ENCODE measurements around the gene ZYX.
"Not testable (repeated sequence)": the region's sequence is repeated elsewhere in the genome, so short reads cannot be mapped to it uniquely, and the experiment has no call there.

Gene ZYX

DNA sequence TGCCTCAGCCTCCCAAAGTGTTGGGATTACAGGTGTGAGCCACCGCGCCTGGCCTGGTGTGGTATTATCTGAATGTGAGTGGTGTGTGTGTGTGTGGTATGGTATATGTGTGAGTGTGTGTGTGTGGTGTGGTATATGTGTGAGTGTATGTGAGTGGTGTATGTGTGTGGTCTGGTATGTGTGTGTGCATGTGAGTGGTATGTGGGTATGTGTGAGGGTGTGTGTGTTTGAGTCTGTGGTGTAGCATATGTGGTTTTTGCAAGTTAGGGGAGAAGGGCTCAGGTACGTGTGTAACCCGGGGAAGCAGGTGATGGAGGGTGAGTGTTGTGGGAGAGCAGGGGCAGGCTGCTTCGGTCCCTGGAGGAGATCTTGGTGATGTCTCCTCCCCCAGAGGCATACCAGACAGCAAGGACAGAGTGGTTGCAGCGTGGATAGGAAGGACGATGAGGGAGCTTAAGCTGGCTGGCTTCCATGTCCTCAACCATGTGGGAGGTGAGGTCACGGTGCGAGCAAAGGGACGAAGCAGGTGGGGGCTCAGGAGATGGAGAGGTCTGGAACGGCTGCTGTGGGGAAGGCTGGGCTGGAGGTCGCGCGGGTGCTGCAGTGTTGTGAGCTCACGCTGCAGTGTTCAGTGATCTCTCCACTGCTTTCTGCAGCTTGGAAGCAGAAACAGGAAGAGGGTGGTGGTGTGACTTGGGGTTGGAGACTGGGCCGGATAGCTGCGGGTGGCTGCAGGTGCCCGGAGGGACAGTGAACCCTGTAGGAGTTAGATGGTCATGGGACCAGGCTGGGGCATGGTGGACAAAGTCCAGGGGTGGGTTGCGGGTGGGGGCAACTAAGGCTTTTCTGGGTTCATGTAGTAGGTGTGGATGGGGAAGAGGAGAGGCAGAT is 5.0 kb downstream of the ZYX start:
- peak; percentile 46 for DNase-seq

DNA sequence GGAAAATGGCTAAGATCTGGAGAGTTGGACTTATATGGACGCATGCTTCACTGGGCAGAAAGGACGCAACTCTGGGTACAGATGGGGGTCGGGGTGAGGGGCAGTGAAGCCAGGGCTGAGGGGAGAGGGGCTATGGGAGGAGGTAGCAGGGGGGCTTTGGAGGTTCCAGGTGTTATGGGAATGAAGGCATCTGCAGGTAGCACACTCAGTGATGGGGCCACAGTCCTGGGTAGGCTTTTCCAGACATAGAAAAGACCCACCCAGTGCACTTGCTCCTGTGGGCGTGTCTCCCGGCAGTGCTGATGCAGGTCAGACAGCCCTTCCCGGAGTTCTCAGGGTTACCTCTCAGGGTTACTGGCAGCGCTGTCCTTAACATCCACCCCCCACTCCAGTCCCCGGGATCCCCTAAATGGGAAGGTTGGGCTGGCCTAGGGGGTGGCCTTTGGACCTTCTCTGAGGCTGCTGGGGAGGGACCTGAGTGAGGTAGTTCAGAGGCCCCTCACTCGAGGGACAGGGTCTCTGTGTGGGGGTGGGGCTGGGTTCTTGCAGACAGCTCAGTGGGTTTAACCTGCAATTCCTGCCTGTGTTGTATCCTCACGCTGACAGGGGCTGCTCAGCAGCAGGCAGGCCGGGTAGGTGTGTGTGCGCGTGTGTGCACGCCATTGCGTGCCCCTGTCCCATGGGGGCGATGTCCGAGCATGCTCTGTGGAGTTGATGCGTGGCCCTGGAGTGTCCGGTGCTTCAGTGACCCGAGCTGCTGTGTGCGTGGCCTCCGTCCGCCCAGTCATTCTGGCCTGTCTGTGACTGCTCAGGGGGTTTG is 6.2 kb downstream of the ZYX start:
- no peak for DNase-seq

DNA sequence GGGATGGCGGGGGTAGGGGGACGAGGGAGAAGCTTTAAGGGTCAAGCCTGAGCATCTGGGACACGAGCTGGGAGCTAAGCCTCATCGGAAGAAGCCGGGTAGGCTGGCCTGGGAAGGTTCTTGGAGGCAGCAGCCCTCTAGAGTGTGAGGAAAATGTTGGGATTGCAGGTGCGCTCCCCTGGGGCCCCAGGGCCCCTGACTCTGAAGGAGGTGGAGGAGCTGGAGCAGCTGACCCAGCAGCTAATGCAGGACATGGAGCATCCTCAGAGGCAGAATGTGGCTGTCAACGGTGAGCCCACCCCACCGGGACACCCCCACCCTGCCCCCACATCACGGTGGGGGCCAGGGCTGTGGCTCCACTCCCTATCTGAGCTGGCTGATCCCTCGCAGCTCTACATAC is 6.9 kb downstream of the ZYX start:
- DNase-seq: no peak

DNA sequence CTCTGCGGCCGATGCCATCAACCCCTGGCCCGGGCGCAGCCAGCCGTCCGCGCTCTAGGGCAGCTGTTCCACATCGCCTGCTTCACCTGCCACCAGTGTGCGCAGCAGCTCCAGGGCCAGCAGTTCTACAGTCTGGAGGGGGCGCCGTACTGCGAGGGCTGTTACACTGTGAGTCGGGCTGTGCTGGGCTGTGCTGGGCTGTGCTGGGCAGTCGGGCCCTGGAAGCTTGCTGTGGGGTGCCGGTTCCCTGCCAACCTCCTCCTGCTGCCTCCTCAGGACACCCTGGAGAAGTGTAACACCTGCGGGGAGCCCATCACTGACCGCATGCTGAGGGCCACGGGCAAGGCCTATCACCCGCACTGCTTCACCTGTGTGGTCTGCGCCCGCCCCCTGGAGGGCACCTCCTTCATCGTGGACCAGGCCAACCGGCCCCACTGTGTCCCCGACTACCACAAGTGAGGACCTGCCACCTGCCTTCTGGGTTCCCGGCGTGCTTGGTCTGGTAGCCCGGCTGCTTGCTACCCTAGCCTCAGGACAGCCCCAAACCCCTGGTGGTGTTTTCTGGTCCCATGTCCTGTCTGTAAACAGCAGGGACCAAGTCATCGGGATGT is 7.5 kb downstream of the ZYX start:
- no peak for DNase-seq

DNA sequence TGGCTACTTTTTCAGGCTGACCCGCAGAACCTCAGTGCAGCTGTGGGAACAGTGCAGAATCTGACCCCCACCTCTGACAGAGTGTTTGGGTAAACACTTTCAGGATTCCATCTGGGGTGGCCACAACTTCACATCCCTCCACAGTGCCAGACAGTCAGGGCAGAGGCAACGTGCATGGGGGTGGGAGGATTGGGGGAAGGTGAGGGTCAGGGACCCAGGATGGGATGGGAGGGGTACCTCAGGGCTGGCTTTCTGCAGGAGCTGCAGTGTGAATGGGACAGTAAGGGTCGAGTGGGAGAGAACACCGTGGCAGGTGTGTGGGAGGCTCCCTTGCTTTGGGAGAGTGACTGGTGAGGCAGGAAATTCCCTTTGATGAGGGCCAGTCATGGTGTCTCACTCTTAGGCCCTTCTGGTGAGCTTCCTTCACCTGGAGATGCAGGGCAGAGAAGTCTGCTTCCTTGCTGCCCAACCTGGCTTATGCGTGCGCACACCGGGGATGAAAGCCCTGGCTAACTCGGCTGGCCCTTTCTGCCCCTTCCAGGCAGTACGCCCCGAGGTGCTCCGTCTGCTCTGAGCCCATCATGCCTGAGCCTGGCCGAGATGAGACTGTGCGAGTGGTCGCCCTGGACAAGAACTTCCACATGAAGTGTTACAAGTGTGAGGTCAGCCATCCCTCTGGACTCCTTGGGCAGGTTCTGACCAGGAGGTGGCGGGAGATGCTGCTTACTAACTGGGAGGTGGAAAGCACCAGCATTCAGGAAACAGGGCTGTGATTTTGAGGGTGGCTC is 8.4 kb downstream of the ZYX start:
- no peak for DNase-seq

DNA sequence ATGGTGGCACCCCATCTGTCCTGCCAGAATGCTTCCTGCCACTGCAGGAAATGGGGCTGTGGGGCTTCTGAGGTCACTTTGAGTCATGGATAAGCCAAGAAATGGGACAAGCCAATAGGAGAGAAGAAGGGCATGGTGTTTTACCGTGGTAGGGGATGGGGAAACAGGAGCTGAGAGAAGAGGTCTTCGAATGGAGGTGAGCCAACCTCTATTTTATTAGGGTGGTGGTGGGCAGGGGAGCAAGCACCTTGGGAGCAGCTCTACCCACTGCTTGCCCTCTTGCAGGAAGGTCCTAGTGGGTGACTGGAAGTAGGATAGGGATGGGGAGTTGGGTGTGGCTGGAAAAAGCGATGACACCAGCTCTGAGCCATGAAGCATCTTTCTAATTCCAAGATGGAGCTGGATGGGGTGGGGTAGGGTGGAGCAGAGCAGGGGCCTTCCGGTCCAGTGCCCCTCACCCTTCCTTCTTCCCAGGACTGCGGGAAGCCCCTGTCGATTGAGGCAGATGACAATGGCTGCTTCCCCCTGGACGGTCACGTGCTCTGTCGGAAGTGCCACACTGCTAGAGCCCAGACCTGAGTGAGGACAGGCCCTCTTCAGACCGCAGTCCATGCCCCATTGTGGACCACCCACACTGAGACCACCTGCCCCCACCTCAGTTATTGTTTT is 9.1 kb downstream of the ZYX start:
- no peak for DNase-seq

DNA sequence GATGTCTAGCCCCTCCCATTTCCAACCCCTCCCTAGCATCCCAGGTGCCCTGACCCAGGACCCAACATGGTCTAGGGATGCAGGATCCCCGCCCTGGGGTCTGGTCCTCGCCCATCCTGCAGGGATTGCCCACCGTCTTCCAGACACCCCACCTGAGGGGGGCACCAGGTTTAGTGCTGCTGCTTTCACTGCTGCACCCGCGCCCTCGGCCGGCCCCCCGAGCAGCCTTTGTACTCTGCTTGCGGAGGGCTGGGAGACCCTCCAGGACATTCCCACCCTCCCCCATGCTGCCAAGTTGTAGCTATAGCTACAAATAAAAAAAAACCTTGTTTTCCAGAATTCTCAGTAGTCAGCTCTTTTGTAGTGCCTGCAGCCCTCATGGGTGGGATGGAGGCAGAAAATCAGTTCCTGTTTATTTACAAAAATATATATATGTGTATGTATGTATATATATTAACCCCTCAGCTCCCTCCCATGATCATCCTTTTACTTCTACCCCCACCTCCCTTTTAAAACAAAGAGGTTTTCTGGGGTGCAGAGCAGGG is 9.7 kb downstream of the ZYX start:
- DNase-seq: no peak

DNA sequence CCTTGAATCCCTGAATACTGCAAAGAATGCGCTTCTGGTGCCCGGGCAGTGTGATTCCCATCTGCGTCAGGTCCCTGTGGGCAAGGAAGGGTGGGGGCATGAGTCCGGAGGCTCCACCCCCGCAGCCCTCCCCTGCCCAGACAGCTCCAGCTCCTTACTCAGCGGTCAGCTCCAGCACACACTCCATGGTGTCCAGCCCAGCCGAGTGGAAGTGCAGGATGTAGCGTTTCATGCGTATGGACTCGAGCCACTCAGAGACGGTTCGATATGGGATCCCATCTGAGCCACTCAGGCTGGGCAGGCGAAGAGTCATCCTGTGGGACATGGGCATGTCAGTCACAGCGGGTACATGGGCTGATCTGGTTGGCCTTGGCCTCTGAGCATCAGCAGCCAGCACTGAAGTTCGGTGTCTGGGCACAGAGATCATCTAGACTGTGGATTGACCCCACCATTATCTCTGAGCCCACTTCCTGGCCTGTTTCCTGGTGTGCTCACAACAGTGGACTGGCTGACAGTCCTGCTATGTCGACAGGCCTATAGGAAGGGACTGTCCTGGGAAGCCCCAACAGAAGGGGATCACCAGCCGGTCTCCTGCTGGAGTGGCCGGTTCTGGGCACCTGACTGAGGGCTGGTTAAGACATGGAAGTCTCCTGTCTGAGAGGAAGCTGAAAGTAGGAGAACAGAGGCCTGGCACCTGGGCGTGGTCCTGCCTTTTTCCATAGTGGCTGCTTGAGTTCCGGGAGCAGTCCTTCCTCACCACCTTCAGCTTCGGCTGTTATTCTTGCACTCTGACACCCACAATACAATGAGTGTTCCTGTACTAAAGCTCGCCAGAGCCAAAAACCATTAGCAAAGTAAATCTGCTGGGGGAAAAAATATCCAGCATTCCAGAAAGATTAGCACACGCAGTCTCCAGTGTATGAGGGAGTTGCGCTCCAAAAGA is 10.6 kb downstream of the ZYX start:
- DNase-seq: no peak

DNA sequence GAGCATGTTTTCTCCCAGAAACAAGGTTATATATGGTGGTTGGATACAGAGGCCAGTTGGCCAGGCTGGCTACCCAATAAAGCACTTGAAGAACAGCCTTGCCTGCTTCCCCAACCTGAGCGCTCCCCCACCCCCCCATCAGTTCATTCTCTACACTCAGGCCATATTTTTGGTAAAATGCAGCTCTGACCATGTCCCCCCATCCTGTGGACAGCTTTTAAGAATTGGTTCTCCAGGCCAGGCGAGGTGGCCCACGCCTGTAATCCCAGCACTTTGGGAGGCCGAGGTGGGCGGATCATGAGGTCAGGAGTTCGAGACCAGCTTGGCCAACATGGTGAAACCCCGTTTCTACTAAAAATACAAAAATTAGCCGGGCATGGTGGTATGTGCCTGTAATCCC is 11.3 kb downstream of the ZYX start:
- not testable (repeated sequence) for DNase-seq

DNA sequence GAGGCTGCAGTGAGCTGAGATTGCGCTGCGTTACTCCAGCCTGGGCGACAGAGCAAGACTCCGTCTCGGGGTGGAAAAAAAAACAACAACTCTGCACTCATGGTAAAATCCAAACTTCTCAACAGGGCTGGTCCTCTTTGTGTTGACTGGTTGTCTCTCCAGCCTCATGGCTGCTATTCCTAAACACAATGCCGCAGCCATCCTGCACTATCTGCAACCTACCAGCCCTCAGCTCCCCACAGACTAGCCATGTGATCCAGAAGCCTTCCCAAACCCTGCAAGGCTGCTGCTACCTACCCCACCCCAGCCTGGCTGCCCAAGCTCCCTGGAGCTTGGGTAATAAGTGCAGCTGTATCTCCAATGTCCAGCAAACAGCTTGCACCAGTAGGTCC is 11.7 kb downstream of the ZYX start:
- no peak for DNase-seq

DNA sequence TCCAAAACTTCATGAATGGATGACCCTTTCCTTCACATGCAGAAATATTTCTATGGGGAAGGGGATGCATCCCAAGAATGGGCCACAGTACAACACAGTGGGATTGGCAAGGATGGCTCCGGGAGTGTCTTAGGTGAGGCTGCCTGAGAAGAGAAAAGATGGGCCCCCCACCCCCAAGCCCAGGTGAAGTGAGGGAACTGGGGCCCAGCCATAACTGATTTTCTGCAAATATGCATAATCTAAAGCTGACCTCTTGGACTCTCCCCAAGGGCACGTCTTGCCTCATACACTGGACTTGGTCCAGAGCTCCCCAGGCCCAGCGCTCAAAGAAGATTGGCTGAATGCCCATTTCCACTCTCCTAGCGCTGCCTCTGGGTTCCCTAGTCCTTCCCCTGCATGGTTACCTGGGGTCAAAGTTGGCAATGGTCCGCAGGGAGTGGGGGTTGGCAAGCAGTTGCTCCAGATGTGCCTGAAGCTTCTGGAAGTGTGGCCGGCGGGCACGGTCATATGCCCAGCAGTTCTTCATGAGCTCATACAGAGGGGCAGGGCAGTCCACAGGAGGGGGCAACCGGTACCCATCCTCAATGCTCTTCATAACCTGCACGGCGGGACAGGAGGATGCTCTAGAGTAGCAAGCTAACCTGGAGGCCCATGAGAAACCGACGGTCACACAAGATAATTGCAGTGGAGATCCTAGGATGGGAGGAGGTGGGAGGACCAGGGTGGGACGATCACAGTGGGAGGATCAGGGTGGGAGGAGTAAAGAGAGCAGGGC is 12.3 kb downstream of the ZYX start:
- DNase-seq: no peak

DNA sequence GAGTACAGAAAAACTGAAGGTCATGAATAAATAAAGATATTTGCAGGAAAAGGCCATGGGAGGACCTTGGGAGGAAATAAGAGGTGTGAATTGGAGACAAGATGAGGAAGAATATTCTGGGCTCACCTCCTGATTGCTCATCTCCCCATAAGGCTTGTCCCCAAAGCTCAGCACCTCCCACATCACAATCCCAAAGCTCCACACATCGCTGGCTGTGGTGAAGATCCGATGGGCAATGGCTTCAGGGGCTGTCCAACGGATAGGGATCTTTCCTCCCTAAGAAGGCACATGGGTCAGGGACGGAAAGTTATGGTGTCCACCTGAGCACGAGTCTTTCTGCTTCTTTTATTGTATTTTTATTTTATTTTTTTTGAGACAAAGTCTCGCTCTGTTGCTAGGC is 12.9 kb downstream of the ZYX start:
- DNase-seq: no peak

DNA sequence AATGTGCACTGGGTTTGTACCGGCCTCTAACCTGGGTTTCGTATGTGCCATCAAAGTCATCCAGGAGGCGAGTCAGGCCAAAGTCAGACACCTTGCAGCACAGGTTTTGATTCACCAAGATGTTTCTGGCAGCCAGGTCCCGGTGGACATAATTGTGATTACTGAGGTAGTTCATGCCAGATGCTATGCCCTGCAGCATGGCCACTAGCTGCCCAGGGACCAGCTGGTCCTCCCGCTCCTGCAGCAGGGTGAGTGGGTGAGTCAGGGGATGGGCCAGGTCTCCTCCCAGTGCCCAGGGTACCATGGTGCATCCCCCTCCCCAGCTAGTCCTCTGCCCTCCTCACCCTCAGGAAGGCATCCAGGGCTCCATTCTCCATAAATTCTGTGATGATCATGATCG is 13.6 kb downstream of the ZYX start:
- DNase-seq: no peak

DNA sequence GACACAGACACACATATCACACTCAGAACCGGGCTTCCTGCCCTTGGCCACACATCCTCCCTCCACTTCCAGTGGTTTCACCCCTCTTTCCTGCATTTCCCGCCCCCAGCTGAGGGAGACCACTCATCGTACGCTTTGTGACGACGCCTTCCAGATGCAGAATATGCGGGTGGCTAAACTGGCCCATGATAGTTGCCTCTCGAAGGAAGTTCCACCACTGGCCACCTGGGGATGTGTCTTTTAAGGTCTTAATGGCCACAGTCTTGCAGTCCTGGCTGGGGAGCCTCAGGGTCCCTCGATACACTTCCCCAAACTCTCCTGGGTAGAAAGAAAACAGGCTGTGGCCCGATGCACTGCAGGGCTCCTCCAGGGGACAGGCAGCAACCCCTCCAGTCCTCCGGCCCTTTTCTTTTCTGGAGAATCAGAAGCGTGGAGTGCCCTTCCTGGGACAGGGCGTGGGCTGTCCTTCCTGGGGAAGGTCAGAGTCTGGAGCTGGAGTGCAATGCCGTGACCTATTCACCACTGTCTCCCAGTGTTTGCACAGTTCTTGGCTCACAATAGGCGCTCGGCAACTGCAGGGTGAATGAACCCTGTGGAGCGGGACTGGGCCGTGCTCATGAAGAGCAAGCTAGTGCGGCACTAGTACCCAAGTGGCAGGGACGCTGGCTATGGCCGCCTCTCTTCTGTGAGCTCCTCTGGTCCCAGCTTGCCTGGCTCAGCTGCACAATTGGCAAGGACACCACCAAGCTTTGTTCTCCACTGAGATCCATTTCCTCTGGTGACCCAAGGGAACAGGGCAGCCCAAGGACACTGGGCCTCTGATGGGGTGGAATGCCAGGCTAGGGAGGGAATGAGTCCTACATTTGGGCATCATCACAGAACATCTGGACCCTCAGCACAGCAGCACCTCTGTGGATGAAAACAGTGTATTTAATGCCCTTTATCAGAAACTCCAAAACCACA is 14.3 kb downstream of the ZYX start:
- DNase-seq: peak; percentile 93

DNA sequence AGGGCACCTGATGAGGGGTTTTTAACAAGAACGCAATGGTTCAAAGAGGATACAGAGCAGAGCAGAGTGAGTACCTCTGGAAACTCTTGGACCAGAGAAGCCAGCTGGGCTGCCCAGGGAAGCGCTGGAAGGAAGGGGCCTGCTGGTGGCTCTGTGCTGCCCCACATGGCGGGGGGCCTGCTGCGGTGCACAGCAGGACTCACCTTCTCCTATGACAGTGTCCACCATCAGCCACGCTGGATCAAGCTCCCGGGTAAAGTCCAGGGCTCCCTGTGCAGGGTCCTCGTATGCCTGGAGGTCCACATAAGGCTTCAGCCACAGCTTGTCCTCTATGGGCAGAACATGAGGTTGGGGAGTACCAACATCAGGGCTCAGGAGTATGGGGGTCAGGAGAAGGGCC is 15.0 kb downstream of the ZYX start:
- no peak for DNase-seq

DNA sequence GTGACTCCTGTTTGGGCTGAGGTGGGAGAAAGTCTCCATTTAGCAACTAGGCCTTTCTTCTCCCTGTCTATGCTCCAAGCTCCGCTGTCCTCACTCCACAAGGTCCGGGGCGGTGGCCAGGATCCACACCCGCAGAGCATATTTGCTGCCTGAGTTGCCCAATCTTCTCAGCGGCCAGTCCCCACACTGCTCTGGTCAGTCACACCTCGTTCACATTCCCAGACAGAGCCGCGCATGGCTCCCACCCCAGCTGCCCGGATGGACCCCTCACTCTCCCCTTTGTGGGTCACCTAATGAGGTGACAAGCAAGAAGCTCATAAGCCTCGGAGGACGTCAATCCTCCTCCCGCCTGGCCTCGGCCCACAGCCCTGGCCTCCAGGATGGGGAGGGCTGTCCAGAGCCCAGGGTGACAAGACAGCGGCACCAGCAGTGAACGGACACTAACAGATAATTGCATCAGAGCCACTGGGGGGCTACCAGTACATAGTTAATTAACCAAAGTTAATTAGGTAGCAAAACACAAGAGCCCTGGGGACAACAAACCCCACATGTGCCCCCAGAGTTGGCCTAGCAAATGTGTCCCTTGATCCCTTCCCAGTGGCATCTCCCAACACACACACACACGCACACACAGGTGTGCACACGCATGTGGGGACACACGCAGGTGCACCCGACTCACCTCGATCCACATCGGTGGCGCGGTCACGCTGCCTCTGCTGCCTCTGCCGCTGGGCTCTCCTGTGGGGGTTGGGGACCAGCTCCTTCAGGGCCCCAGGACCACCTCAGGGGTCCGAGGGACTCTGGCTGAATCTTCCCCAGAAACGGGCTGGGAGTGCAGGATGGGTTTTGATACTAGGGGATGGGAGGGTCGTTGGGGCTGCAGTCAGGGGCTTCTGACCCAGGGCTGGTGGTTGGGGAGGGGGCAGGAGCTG is 15.7 kb downstream of the ZYX start:
- no peak for DNase-seq

DNA sequence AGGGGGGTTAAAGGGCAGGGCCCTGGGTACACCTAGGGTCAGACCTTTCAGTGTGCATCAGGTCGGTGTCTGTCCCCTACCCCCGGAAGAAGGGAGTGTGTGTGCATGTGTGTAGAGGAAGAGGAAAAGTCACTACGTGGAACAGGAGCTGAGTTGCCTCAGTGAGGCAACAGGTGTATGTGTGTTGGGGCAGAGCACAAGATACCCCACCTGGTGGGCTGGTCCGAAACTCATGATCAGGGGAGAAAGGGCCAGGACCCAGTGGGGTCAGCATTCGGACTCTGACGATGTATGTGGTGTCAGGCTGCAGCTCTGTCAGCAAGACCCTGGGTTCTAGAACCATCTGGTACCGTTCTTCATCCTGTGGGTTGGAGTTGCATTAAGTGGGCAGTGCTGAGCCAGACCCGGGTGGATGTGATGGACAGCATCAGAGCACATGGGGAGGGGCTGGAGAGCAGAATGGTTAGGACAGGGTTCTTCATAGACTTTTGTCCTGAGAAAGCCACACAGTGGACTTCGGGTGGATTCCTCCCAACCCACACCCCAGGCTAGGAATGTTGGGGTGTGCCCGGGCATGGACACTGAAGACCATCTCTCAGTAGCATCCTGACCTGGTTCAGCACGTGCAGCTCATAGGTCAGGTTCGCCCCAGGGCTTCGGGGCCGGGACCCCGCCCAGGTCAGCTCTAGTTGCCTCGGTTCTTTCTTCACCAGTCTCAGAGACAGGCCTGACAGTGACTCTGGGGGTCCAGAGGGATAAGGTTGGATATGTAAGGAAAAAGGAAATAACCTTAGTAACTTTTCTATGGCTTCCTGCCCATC is 16.8 kb downstream of the ZYX start:
- no peak for DNase-seq
